Measurements from ENCODE around the gene CHRNA1. TPM values are rescaled to one million over a fixed set of nuclear protein-coding genes. Genes with fewer than 3 reads are reported as not detected.
A peak's percentile ranks its signal among the peaks of the same experiment; 100 is the strongest.

Gene CHRNA1
- total and polyA plus RNA-seq, 8 donors, result 0.14 to 0.61 (median 0.28) TPM; not detected in 2

GRCh38 chr2:174729797-174730697 lies 34.2 kb downstream of the CHRNA1 start:
- no peaks in the 10 kb centered on the region for H3K36me3 ChIP-seq
- ATAC-seq, result peak; percentile 66
- H3K27me3 ChIP-seq, result peaks cover 27 to 70% of the 10 kb centered on the region in 2 donors
- no peaks in the 10 kb centered on the region for H3K9me3 ChIP-seq
- H3K4me1 ChIP-seq, result peaks cover 0 to 9% of the 10 kb centered on the region in 2 donors
- peak overlapping the region; percentile 11 to 26 for H3K4me3 ChIP-seq
- DNase-seq, result peak in 2 of 4 donors; percentile 5 to 28
- TF ChIP-seq CTCF (IDR thresholded peaks at IDR 0.05), result no peak
- H3K27ac ChIP-seq, result no peak overlapping the region
- intact Hi-C loops (cut with DNase I), result no loop called here

GRCh38 chr2:174728096-174728495 lies 36.2 kb downstream of the CHRNA1 start:
- H3K9me3 ChIP-seq, result no peaks in the 10 kb centered on the region
- H3K27me3 ChIP-seq, result peaks cover 27 to 70% of the 10 kb centered on the region in 2 donors
- no peak overlapping the region for H3K27ac ChIP-seq
- no peak for TF ChIP-seq CTCF (IDR thresholded peaks at IDR 0.05)
- ATAC-seq (no peak), DNase-seq (no peak)
- H3K4me3 ChIP-seq, result no peak overlapping the region
- no peaks in the 10 kb centered on the region for H3K36me3 ChIP-seq
- peaks cover 0 to 9% of the 10 kb centered on the region in 2 donors for H3K4me1 ChIP-seq
- intact Hi-C loops (cut with DNase I), result no loop called here

GRCh38 chr2:174726212-174726611 lies 38.1 kb downstream of the CHRNA1 start:
- ATAC-seq (no peak), DNase-seq (no peak)
- H3K4me3 ChIP-seq, result no peak overlapping the region
- H3K27me3 ChIP-seq, result peaks cover 27 to 60% of the 10 kb centered on the region in 2 donors
- no peak overlapping the region for H3K27ac ChIP-seq
- peaks cover 0 to 9% of the 10 kb centered on the region in 2 donors for H3K4me1 ChIP-seq
- TF ChIP-seq CTCF (IDR thresholded peaks at IDR 0.05), result no peak
- H3K9me3 ChIP-seq, result no peaks in the 10 kb centered on the region
- intact Hi-C loops (cut with DNase I), result no loop called here
- H3K36me3 ChIP-seq, result no peaks in the 10 kb centered on the region

- ATAC-seq, result no peak
These were observed 41.2 kb downstream of the CHRNA1 start for GRCh38 chr2:174722942-174723592.

More at GRCh38 chr2:174722942-174723592, 41.2 kb downstream of the CHRNA1 start:
- Histone ChIP-seq H3K27me3 (peaks cover 0 to 29% of the 10 kb centered on the region in 2 donors), H3K27ac (no peak overlapping the region), H3K9me3 (no peaks in the 10 kb centered on the region), H3K4me3 (no peak overlapping the region), H3K36me3 (no peaks in the 10 kb centered on the region), H3K4me1 (no peaks in the 10 kb centered on the region)
- intact Hi-C loops (cut with DNase I), result no loop called here
- no peak for DNase-seq
- no peak for TF ChIP-seq CTCF (IDR thresholded peaks at IDR 0.05)

Measured in left lung (tissue), 10 donors.